HG03558 (cell line): ENCODE results near the gene SMPDL3A.
A peak's percentile ranks its signal among the peaks of the same experiment; 100 is the strongest.

Experiments
- ATAC-seq: cut with Tn5 transposase; IDR thresholded peaks from one replicate; pipeline ENCODE4 v1.9.1; 2021; ENCODE audit warnings: moderate number of reproducible peaks; ENCODE audit not compliant: unreplicated experiment; ENCODE audit errors: extremely low read depth

SMPDL3A gene

GRCh38 chr6:122772724-122773415, 16.2 kb upstream of the SMPDL3A start:
- ATAC-seq, result no peak

GRCh38 chr6:122775975-122776374, 13.1 kb upstream of the SMPDL3A start:
- no peak for ATAC-seq

DNA sequence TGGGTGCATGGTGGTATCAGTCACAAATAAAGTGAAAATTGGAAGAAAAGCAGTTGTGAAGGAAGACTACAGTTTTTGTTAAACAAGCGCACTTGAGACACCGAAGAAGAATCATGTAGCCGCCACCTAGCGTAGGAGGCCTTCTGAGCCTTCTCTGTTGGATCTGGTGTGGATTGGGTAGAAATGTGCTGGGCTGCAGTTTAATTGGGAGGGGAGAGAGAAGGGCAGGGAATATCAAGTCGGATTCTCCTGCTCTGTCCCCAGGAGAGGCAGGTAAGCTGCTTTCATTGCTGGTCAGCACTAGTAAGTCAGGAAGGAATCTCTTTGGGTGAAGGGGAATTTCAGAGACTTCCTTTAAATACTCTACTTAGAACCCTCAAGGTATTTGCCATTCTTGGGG, 10.8 kb upstream of the SMPDL3A start:
- ATAC-seq, result no peak

GRCh38 chr6:122778985-122779661, 9.9 kb upstream of the SMPDL3A start:
- ATAC-seq, result no peak

DNA sequence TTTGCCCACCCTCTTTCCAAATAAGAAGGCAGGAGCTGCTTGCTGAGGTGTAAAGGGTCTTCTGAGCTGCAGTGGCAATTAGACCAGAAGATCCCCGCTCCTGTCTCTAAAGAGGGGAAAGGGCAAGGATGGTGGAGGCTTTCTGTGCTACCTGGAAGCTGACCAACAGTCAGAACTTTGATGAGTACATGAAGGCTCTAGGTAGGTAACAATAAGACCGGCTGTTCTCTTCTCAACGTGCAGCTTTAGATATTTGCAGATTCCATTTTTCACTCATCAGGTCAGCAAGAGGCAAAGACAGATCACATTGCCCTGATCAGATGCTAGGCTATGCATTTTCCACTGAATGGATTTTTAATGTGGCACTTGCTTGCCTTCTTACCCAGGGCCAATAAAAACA, 9.4 kb upstream of the SMPDL3A start, which contains the start of gene FABP7:
TSS of gene FABP7 (plus strand) at position 50 of the 400 bp plus-strand sequence. CDS start at position 129, 79 bp downstream.
- no peak for ATAC-seq

- no peak for ATAC-seq
Observed at GRCh38 chr6:122780114-122780513, 8.9 kb upstream of the SMPDL3A start.

GRCh38 chr6:122781716-122782115, 7.3 kb upstream of the SMPDL3A start:
- ATAC-seq, result no peak

GRCh38 chr6:122783401-122783800, 5.7 kb upstream of the SMPDL3A start:
- no peak for ATAC-seq

DNA sequence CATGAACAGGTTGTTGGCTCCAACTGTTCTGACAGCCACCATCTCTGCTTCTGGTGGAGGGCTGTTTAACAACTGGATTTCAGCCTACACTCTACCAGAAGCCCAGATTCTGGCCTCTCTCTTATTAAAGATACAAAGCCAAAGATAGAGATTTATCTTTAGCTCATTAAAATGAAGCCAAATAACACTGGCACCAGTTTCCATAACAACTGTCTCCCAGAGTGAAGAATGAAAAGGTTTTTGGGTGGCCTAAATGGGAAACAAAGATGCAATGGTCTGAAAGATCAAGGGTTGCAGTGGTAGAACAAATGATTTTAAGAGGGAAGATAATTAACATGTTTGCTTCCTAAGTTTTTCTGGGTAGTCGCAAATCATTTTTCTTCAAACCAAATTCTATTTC, 3.2 kb upstream of the SMPDL3A start:
- ATAC-seq, result no peak

- ATAC-seq, result no peak
Observed at GRCh38 chr6:122787721-122788120, 1.3 kb upstream of the SMPDL3A start.

DNA sequence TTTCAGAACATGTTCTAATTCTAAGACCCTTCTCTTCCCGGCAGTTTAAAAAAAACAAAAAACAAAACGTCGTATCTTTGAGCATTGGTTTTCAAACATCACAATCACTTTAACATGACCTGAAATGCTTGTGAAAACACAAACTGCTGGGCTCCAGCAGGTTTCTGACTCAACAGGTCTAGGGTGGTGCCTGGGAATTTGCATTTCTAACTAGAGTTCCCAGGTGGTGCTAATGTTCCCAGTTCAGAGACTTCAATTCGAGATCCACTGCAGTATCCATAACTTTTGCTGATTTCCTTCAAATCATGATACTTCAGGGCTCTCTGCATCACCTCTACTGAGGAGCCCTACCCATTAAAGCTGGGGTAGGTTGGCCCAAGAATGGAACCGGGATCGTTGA, 850 bp upstream of the SMPDL3A start:
- ATAC-seq, result no peak

DNA sequence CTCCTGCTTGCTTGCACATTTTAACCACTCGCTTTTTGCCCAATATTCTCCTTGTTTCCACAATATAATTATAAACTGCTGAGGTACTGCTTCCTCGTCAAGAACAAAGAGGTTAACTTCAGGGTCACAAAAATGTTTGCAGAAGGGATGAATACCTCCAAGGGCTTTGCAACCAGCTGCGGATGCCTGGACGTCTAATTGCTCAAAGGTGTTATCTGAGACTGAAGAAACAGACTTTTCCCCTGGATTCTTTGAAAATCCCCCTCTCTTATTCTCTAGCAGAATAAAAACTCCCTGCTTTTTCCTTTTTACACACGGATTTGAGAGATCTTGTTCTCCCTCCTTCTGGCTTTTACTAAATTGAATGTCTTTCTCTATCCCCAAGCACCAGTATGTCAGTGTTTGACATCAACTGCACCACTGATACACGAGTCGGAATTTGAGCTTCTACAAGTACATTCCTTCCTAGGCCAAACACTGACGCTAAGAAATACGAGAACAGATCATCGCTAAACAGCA, 336 bp upstream of the SMPDL3A start:
- no peak for ATAC-seq

DNA sequence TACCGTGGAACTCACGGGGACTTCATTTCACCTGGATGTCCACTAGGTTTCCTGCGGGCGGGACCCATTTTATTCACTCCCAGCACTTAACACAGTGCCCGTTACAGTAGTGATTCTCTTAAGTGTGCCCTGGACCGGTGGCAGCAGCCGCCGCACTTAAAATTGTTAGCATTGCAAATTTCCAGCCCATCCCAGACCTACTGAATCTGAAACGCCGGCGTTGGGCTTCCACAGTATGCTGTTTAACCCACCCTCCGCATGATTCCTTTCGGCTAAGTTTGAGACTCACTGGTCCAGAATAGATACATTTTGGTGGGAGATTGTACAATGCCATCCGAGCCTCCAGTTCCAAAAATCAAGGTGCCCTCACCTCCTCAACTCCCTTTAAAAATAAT, 967 bp downstream of the SMPDL3A start:
- ATAC-seq, result no peak

- ATAC-seq, result no peak
Observed at GRCh38 chr6:122790423-122791309, 1.6 kb downstream of the SMPDL3A start.

- ATAC-seq, result no peak
Observed at GRCh38 chr6:122791310-122791679, 2.2 kb downstream of the SMPDL3A start.

DNA sequence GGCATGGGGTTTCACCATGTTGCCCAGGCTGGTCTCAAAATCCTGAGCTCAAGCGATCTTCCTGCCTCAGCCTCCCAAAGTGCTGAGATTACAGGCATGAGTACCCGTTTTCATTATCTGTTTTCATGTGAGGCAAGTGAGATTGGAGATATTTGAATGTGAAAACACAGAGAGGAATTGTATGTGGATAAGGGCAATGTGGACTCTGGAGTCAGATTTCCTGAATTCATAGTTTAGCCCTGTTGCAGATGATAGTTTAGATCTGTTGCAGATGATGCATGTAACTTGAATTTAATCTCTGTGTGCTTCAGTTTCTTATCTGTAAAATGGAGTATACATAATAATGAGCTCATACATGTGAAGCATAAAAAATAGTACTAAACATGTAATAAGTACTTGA, 3.7 kb downstream of the SMPDL3A start:
- ATAC-seq, result no peak

DNA sequence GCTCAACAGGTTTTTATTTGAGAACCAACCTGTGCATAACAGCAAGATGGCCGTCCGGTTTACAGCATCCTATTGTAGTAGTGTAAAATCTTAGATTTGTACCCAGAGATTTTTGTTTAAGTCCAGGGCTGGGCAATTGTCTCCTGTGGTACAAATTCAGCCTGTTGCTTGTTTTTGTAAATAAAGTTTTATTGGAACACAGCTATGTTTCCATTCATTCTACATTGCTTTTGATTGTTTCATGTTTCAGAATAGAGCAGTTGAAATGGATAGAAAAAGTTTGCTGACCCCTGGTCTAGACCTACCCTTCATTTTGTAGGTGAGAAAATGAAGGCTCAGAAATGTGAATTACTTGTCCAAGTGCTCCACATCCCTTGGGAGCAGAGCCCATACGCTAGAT, 8.5 kb downstream of the SMPDL3A start:
- no peak for ATAC-seq

DNA sequence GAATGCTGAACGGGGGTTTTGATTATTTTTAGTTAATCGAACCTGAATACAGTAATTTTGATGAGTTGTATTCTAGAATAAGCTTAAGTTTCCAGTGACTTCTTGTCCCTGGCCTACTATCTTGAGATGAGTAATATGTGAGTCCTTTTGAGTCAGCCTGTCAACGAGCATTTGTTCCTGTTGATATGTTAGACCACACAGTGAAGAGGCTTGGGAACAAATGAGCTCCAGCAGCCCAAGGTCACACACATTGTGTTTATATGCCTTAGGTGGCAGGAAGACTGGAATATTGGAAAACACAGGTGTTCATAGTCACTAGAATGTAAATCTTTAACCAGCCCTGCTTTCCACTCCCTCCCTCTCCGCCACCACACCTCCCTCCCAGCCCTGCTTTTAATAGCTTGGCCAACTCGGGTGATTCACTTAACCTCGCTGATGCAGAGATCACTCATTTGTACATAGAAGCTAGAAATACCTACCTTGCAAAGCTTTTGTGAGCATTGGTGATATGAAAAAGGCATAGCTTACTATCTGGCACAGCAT, 9.1 kb downstream of the SMPDL3A start:
- peak; percentile 85 for ATAC-seq

DNA sequence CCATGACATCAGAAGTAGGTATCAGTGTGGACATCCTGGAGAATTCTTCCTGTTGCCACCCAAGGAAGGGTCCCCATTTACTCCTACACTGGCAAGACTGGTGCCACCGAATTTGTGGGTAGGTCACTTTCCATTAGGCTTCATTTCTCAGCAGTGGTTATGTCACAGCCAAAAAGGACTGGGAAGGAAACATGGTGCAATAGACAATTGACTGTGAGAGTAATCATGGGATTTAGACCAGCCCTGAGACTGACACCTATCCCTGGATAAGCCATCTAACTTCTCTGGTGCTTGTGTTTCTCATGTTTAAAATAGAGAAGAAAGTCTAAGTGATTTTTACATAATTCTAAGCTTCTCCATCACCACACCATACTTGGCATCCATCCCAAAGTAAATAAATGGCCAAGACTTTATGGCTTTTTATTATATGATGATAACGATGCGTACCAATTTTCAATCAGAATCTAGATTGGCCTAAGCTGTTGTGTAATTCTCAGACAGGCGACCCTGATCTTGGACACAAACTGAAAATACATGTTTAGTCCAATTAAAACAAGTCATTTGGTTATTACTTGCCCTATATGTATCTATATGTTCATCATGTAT, 10.2 kb downstream of the SMPDL3A start:
- no peak for ATAC-seq
